ENCODE measurements around the gene PID1.

The PID1 gene

GRCh38 chr2:229154381-229154780 lies 116.7 kb downstream of the PID1 start:
- DNase-seq = no peak
- Histone ChIP-seq H3K4me3 (ENCODE audit: low read depth, low read length) (no peak overlapping the region), H3K27me3 (ENCODE audit: insufficient read depth, low read depth, severe bottlenecking) (peaks cover 56% of the 10 kb centered on the region), H3K27ac (no peak overlapping the region), H3K36me3 (no peaks in the 10 kb centered on the region), H3K9me3 (ENCODE audit: severe bottlenecking) (no peaks in the 10 kb centered on the region)
- no peak for TF ChIP-seq CTCF (IDR thresholded peaks at IDR 0.05; ENCODE audit: low read depth, low read length)

GRCh38 chr2:229153951-229154350 lies 117.1 kb downstream of the PID1 start:
- no peak for TF ChIP-seq CTCF (IDR thresholded peaks at IDR 0.05; ENCODE audit: low read depth, low read length)
- H3K27ac ChIP-seq = no peak overlapping the region
- H3K9me3 ChIP-seq (ENCODE audit: severe bottlenecking) = no peaks in the 10 kb centered on the region
- no peak overlapping the region for H3K4me3 ChIP-seq (ENCODE audit: low read depth, low read length)
- no peak for DNase-seq
- H3K27me3 ChIP-seq (ENCODE audit: insufficient read depth, low read depth, severe bottlenecking) = peaks cover 58% of the 10 kb centered on the region
- no peaks in the 10 kb centered on the region for H3K36me3 ChIP-seq

DNA sequence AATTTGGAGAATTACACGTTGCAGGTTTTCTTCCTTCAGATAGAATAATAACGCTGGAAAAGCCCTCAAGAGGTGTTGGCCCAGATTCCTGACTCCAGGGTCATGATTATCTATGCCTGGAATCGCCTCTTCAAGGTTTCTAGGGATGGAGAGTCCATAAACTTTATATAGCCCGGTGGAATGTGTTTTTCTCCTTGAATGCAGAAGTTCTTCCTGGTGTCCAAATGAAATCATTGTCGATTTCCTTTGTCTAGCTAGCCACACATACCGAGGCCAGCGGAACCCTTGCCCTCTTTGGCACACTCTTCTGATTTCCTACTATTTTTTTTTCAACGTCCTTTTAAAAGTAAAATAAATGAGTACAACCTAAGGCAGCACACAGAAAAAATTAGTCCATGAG lies 117.8 kb downstream of the PID1 start:
- Histone ChIP-seq H3K27me3 (ENCODE audit: insufficient read depth, low read depth, severe bottlenecking) (peaks cover 62% of the 10 kb centered on the region), H3K27ac (no peak overlapping the region), H3K36me3 (no peaks in the 10 kb centered on the region), H3K4me3 (ENCODE audit: low read depth, low read length) (no peak overlapping the region), H3K9me3 (ENCODE audit: severe bottlenecking) (no peaks in the 10 kb centered on the region)
- TF ChIP-seq CTCF (IDR thresholded peaks at IDR 0.05; ENCODE audit: low read depth, low read length) = no peak
- no peak for DNase-seq

GRCh38 chr2:229152674-229153073 lies 118.4 kb downstream of the PID1 start:
- H3K4me3 ChIP-seq (ENCODE audit: low read depth, low read length) = no peak overlapping the region
- no peak for TF ChIP-seq CTCF (IDR thresholded peaks at IDR 0.05; ENCODE audit: low read depth, low read length)
- H3K36me3 ChIP-seq = no peaks in the 10 kb centered on the region
- DNase-seq = no peak
- H3K27ac ChIP-seq = no peak overlapping the region
- H3K27me3 ChIP-seq (ENCODE audit: insufficient read depth, low read depth, severe bottlenecking) = peaks cover 65% of the 10 kb centered on the region
- H3K9me3 ChIP-seq (ENCODE audit: severe bottlenecking) = no peaks in the 10 kb centered on the region

DNA sequence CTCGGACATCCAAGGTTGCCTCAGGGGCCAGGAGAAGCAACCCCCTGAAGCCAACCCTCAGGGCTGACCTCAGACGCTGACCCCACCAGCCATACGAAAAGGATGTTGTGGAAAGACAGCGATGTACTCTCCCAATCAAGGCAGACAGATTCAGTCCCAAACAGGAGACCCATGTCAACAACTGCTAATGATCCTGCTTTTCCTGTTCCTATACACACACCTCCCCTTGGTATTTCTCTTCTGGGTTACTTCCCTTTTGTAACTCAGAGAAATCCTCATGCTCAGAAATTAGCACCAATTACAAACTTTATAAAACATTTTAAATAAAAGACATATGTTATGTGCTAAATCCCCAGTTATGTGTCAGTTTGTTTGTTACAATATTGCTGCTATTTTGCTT lies 120.8 kb downstream of the PID1 start:
- TF ChIP-seq CTCF (IDR thresholded peaks at IDR 0.05; ENCODE audit: low read depth, low read length) = no peak
- DNase-seq = no peak
- Histone ChIP-seq H3K27me3 (ENCODE audit: insufficient read depth, low read depth, severe bottlenecking) (peaks cover 53% of the 10 kb centered on the region), H3K4me3 (ENCODE audit: low read depth, low read length) (no peak overlapping the region), H3K27ac (no peak overlapping the region), H3K36me3 (no peaks in the 10 kb centered on the region), H3K9me3 (ENCODE audit: severe bottlenecking) (no peaks in the 10 kb centered on the region)

GRCh38 chr2:229141424-229142025 lies 129.6 kb downstream of the PID1 start:
- Histone ChIP-seq H3K27ac (no peak overlapping the region), H3K27me3 (ENCODE audit: insufficient read depth, low read depth, severe bottlenecking) (peaks cover 25% of the 10 kb centered on the region), H3K36me3 (no peaks in the 10 kb centered on the region), H3K4me3 (ENCODE audit: low read depth, low read length) (no peak overlapping the region), H3K9me3 (ENCODE audit: severe bottlenecking) (no peaks in the 10 kb centered on the region)
- no peak for DNase-seq
- TF ChIP-seq CTCF (IDR thresholded peaks at IDR 0.05; ENCODE audit: low read depth, low read length) = no peak
